GM12878 (cell line): Measurements from ENCODE around the gene FAM222B. TPM values are rescaled to one million over a fixed set of nuclear protein-coding genes. Genes with fewer than 3 reads are reported as not detected.

Source experiments
- ATAC-seq: fragments of 200-7000 bp; cut with Tn5 transposase; 3 replicates; pipeline ENCODE4 v1.9.1; 2020; ENCODE audit warnings: mild to moderate bottlenecking, moderate library complexity
- BruUV-seq: library from RNA; stranded (reverse); fragments of 400-500 nt; replicated peaks from 2 replicates; lab custom pipeline; 2021; lab: Mats Ljungman, UMichigan
- CTCF ChIA-PET: fragments of 300-600 bp; sonication (Branson Sonifier 250); formaldehyde crosslinking; extraction: SDS; loops from one replicate; lab custom pipeline; 2021; ENCODE audit warnings: inconsistent platforms; lab: Yijun Ruan, JAX
- POLR2A ChIA-PET: fragments of 350-600 bp; formaldehyde crosslinking; extraction: SDS; loops from one replicate; lab custom pipeline; 2021; ENCODE audit warnings: inconsistent platforms; lab: Charles Lee
- RAD21 ChIA-PET: fragments of 300-600 bp; sonication (Branson Sonifier 250); formaldehyde crosslinking; loops from one replicate; lab custom pipeline; 2023; ENCODE audit warnings: antibody characterized with exemption; ENCODE audit not compliant: unreplicated experiment; lab: Charles Lee
- SMC1A ChIA-PET: fragments of 300-600 bp; sonication (Branson Sonifier 250); formaldehyde crosslinking; loops from one replicate; lab custom pipeline; 2023; ENCODE audit not compliant: unreplicated experiment, uncharacterized antibody; lab: Charles Lee
- DNase-seq: peaks from one replicate; pipeline ENCODE4 v3.0.0-alpha.2; 2011; ENCODE audit warnings: low read depth, low spot score
- FAIRE-seq: peaks from 3 replicates; lab custom pipeline; 2011; peaks lifted over from hg19 to GRCh38; lab: Jason Lieb, UNC
- H2AFZ ChIP-seq: 2 replicates; pipeline ENCODE4 v1.6.0; 2011; ENCODE audit warnings: low read depth, low read length, control low read depth; ENCODE audit not compliant: control insufficient read depth
- H3K27ac ChIP-seq: 2 replicates; pipeline ENCODE4 v1.5.1; 2011; ENCODE audit warnings: control low read depth; ENCODE audit not compliant: control insufficient read depth, insufficient read depth
- H3K27me3 ChIP-seq, 2 experiments: replicated peaks in 1 of 2; 2 replicates each; pipeline versions ENCODE4 v1.6.0 to v1.6.1; 2011; ENCODE audit warnings: low read length in 1 of 2; ENCODE audit not compliant: control insufficient read depth in 2 of 2, insufficient read depth in 2 of 2
- H3K36me3 ChIP-seq, 2 experiments: 2 replicates each; pipeline ENCODE4 v1.5.1; 2011; ENCODE audit warnings: low read length in 1 of 2; ENCODE audit not compliant: control insufficient read depth in 2 of 2, insufficient read depth in 2 of 2
- H3K4me1 ChIP-seq: 2 replicates; pipeline ENCODE4 v1.6.1; 2011; ENCODE audit warnings: mild to moderate bottlenecking, low read length, moderate library complexity, mixed read lengths; ENCODE audit not compliant: control insufficient read depth, insufficient read depth
- H3K4me2 ChIP-seq: 2 replicates; pipeline ENCODE4 v1.6.0; 2011; ENCODE audit warnings: control low read depth; ENCODE audit not compliant: control insufficient read depth, insufficient read depth
- H3K4me3 ChIP-seq: fragments of 200-600 bp; sonication (generic); 2 replicates; pipeline ENCODE4 v1.5.1; 2016
- H3K79me2 ChIP-seq: 2 replicates; pipeline ENCODE4 v1.6.0; 2011; ENCODE audit warnings: low read length; ENCODE audit not compliant: control insufficient read depth, insufficient read depth
- H3K9ac ChIP-seq: 2 replicates; pipeline ENCODE4 v1.8.0; 2011; ENCODE audit warnings: low read length, control low read depth, mixed read lengths; ENCODE audit not compliant: control insufficient read depth, insufficient read depth
- H3K9me3 ChIP-seq: replicated peaks from 3 replicates; pipeline ENCODE4 v1.5.1; 2011; ENCODE audit warnings: mild to moderate bottlenecking, low read length; ENCODE audit not compliant: control insufficient read depth, insufficient read depth
- H4K20me1 ChIP-seq: 2 replicates; pipeline ENCODE4 v1.6.0; 2011; ENCODE audit not compliant: control insufficient read depth, insufficient read depth
- CHD2 ChIP-seq: IDR thresholded peaks from 2 replicates; pipeline ENCODE4 v1.6.1; 2011; ENCODE audit warnings: low read depth, low read length, improper control_type of control experiment, borderline replicate concordance
- EP300 ChIP-seq, 2 experiments: fragments of 150-350 bp in 1 of 2; IDR thresholded peaks; 2 replicates each; pipeline ENCODE4 v1.6.1; 2011 to 2012; ENCODE audit warnings: low read depth in 2 of 2, low read length in 2 of 2, borderline replicate concordance in 1 of 2, improper control_type of control experiment in 1 of 2, inconsistent platforms in 1 of 2; ENCODE audit not compliant: control insufficient read depth in 1 of 2
- JUND ChIP-seq: IDR thresholded peaks from 2 replicates; pipeline ENCODE4 v1.6.1; 2012; ENCODE audit warnings: low read depth, mild to moderate bottlenecking, low read length, improper control_type of control experiment, moderate library complexity
- NFYA ChIP-seq: IDR thresholded peaks from 2 replicates; pipeline ENCODE4 v1.6.1; 2011; ENCODE audit warnings: low read depth, mild to moderate bottlenecking, low read length, improper control_type of control experiment, borderline replicate concordance
- TCF3 ChIP-seq: IDR thresholded peaks from 2 replicates; pipeline ENCODE4 v1.6.1; 2012; ENCODE audit warnings: low read depth, mild to moderate bottlenecking, low read length, borderline replicate concordance; ENCODE audit not compliant: insufficient read depth
- ZBED1 ChIP-seq: IDR thresholded peaks from 2 replicates; pipeline ENCODE4 v1.6.1; 2016; ENCODE audit warnings: borderline replicate concordance
- WGBS: methylation state at CpG from one replicate; pipeline ENCODE4 v1.1.6; 2016; ENCODE audit warnings: low lambda C conversion rate; ENCODE audit not compliant: insufficient replicate concordance, insufficient coverage; ENCODE audit errors: missing lambda C conversion rate; 5-methylcytosine and 5-hydroxymethylcytosine counted together
- in situ Hi-C: fragments of 300-500 bp; cut with MboI; formaldehyde crosslinking; loops from 9 replicates; pipeline ENCODE4 v1.14.3; 2018; ENCODE audit warnings: mixed read lengths
- intact Hi-C: fragments of 100-400 bp; cut with micrococcal nuclease; formaldehyde crosslinking; loops from one replicate; pipeline ENCODE4 v1.14.2; 2022; ENCODE audit not compliant: unreplicated experiment
- polyA plus RNA-seq, 11 experiments: library from polyadenylated mRNA; depleted of rRNA in 4 of 11; unstranded in 6 of 11; stranded (reverse) in 5 of 11; fragments of >200 nt; fragmentation: Nextera tagmentation in 4 of 11; fragmentation: Illumina TruSeq in 1 of 11; extraction: Ambion mirVana in 4 of 11; extraction: Trizol in 1 of 11; gene quantifications; 1 replicate in 1 of 11; 2 replicates in 10 of 11; pipeline versions ENCODE4 v1.2.1 to v1.2.3, GENCODE V29; 2011 to 2016; ENCODE audit warnings: inconsistent platforms in 2 of 11, missing spikeins in 2 of 11, low read depth in 1 of 11
- total RNA-seq, 4 experiments: library from RNA; depleted of rRNA in 3 of 4; stranded (reverse); fragments of >200 nt in 3 of 4; fragmentation: Illumina TruSeq in 1 of 4; extraction: Trizol in 1 of 4; gene quantifications; 2 replicates each; pipeline versions ENCODE4 v1.2.1 to v1.2.3, GENCODE V29; 2013 to 2021
- TF ChIP-seq, protein P1 (sequence below): IDR thresholded peaks from 2 replicates; pipeline ENCODE4 v1.6.1; 2011; ENCODE audit warnings: borderline replicate concordance, low read depth, mild to moderate bottlenecking, moderate library complexity, low read length; ENCODE audit not compliant: insufficient read depth, poor library complexity, severe bottlenecking
- TF ChIP-seq, protein P2 (sequence below): fragments of 450-650 bp; formaldehyde crosslinking; IDR thresholded peaks from 2 replicates; pipeline ENCODE4 v1.5.0; 2022; ENCODE audit warnings: mild to moderate bottlenecking, missing genetic modification characterization

FAM222B gene
- total and polyA plus RNA-seq, 10 of the 15 experiments (the other 5 are each of a cell fraction or from before 2014, with no cell fraction given), result 2.8 to 18.3 (median 6.4) TPM

DNA sequence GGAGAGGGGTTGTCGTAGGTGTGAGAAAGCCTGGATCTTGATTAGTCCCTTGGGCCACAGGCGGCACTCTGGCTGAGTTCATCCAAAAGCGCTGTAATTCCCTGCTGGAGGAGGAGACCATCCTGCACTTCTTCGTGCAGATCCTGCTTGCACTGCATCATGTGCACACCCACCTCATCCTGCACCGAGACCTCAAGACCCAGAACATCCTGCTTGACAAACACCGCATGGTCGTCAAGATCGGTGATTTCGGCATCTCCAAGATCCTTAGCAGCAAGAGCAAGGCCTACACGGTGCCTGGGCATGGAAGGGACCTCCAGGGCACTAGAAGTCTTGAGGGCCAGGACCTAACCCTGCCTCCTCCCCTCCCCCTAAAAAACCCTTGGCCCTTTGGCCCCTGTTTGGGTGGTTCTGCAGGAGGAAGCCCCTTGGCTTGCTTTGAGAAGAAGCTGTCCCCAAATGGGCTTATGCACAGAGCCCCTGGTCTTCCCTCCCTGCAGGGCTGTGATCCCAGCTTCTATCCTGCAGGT is 107.8 kb downstream of the FAM222B start:
- in situ Hi-C loops (loop anchor here (25.0 kb wide), 1 partner anchor 1272 kb away; the partner anchor contains the start of gene KSR1), intact Hi-C loops (no loop called here)
- no peak for ATAC-seq
- H3K4me1 ChIP-seq, result peaks cover 45% of the 10 kb centered on the region
- peaks cover 13% of the 10 kb centered on the region for H3K79me2 ChIP-seq
- no peak overlapping the region for H3K27ac ChIP-seq
- no peak overlapping the region for H2AFZ ChIP-seq
- H4K20me1 ChIP-seq, result no peaks in the 10 kb centered on the region
- ChIA-PET SMC1A (no interaction called here), RAD21 (interaction anchor here (0.7 to 1.3 kb wide), 2 partner anchors 9 to 211 kb away, joined by 3 read pairs; no protein-coding TSS in a partner anchor), POLR2A (interaction anchor here (0.6 to 17.2 kb wide), 5 partner anchors 8 to 215 kb away, joined by 3 to 485 read pairs (median 4); partner anchors contain the start of genes RPL23A, TLCD1 and TRAF4), CTCF (interaction anchor here (1.2 to 1.4 kb wide), 3 partner anchors 8 to 29 kb away, joined by 3 to 10 read pairs (median 5); no protein-coding TSS in a partner anchor)
- H3K4me3 ChIP-seq, result no peak overlapping the region
- WGBS, result 81% methylated on average over 10 of the region's 10 CpGs
- BruUV-seq, result no TSS peak
- no peak for FAIRE-seq
- no peak for DNase-seq
- H3K4me2 ChIP-seq, result peak overlapping the region; percentile 3; the same call in 1 of the 2 replicates
- TF ChIP-seq EP300 (IDR thresholded peaks at IDR 0.05; ENCODE audit: borderline replicate concordance in 1 of 2, control insufficient read depth in 1 of 2, low read depth in 2 of 2, low read length in 2 of 2) (no peak), ZBED1 (no peak), TCF3 (no peak), NFYA (no peak), JUND (no peak), CHD2 (no peak)
- TF ChIP-seq, protein P1, sequence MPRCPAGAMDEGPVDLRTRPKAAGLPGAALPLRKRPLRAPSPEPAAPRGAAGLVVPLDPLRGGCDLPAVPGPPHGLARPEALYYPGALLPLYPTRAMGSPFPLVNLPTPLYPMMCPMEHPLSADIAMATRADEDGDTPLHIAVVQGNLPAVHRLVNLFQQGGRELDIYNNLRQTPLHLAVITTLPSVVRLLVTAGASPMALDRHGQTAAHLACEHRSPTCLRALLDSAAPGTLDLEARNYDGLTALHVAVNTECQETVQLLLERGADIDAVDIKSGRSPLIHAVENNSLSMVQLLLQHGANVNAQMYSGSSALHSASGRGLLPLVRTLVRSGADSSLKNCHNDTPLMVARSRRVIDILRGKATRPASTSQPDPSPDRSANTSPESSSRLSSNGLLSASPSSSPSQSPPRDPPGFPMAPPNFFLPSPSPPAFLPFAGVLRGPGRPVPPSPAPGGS, result no peak
- TF ChIP-seq, protein P2, sequence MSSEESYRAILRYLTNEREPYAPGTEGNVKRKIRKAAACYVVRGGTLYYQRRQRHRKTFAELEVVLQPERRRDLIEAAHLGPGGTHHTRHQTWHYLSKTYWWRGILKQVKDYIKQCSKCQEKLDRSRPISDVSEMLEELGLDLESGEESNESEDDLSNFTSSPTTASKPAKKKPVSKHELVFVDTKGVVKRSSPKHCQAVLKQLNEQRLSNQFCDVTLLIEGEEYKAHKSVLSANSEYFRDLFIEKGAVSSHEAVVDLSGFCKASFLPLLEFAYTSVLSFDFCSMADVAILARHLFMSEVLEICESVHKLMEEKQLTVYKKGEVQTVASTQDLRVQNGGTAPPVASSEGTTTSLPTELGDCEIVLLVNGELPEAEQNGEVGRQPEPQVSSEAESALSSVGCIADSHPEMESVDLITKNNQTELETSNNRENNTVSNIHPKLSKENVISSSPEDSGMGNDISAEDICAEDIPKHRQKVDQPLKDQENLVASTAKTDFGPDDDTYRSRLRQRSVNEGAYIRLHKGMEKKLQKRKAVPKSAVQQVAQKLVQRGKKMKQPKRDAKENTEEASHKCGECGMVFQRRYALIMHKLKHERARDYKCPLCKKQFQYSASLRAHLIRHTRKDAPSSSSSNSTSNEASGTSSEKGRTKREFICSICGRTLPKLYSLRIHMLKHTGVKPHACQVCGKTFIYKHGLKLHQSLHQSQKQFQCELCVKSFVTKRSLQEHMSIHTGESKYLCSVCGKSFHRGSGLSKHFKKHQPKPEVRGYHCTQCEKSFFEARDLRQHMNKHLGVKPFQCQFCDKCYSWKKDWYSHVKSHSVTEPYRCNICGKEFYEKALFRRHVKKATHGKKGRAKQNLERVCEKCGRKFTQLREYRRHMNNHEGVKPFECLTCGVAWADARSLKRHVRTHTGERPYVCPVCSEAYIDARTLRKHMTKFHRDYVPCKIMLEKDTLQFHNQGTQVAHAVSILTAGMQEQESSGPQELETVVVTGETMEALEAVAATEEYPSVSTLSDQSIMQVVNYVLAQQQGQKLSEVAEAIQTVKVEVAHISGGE (CRISPR knock-in tag), result no peak
- no peaks in the 10 kb centered on the region for H3K27me3 ChIP-seq
- peaks cover 6% of the 10 kb centered on the region; the same call in 2 of the 3 replicates for H3K9me3 ChIP-seq
- peaks cover 0 to 3% of the 10 kb centered on the region in 2 experiments; a peak in 2 of 4 replicates for H3K36me3 ChIP-seq
- no peak overlapping the region for H3K9ac ChIP-seq
